HG03460 (cell line): ENCODE measurements around the gene FGFR3.

Experiments
- ATAC-seq: cut with Tn5 transposase; IDR thresholded peaks from one replicate; pipeline ENCODE4 v1.9.1; 2021; ENCODE audit not compliant: unreplicated experiment

The FGFR3 gene

DNA sequence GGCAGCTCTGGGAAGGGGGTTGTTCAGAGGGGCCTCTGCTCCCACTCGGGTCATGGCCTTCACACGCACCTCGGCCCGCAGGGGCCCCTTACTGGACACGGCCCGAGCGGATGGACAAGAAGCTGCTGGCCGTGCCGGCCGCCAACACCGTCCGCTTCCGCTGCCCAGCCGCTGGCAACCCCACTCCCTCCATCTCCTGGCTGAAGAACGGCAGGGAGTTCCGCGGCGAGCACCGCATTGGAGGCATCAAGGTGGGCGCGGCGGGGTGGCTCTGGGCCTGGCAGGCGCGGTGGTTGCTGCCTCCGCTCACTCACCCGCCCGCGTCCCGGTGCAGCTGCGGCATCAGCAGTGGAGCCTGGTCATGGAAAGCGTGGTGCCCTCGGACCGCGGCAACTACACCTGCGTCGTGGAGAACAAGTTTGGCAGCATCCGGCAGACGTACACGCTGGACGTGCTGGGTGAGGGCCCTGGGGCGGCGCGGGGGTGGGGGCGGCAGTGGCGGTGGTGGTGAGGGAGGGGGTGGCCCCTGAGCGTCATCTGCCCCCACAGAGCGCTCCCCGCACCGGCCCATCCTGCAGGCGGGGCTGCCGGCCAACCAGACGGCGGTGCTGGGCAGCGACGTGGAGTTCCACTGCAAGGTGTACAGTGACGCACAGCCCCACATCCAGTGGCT lies 8.3 kb downstream of the FGFR3 start:
- no peak for ATAC-seq

DNA sequence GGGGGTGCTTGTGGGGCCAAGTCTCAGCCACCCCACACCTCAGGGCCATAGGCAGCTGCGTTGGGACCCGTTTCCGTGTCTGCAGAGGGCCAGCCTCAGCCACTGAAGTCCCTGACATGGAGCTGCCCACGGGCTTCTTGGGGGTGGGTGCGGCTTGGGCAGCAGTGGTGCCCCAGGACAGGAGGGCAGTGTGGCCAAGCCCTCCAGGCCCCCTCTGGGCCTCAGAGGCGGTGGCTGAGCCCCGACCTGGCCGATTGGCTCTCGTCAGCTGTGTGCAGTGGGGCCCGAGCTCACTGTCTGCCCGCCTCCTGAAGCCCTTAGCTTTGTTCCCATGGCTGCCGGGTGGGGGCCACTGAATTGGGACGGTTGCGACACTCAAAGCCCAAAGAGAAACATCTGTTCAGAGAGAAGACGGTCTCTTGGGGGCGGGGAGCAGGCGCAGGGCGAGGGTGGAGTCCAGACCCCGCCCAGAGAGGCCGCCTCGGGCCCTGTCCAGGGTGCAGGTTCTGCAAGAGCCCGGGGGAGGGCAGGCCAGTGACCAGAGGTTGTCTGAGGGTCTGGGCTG lies 9.1 kb downstream of the FGFR3 start:
- no peak for ATAC-seq

DNA sequence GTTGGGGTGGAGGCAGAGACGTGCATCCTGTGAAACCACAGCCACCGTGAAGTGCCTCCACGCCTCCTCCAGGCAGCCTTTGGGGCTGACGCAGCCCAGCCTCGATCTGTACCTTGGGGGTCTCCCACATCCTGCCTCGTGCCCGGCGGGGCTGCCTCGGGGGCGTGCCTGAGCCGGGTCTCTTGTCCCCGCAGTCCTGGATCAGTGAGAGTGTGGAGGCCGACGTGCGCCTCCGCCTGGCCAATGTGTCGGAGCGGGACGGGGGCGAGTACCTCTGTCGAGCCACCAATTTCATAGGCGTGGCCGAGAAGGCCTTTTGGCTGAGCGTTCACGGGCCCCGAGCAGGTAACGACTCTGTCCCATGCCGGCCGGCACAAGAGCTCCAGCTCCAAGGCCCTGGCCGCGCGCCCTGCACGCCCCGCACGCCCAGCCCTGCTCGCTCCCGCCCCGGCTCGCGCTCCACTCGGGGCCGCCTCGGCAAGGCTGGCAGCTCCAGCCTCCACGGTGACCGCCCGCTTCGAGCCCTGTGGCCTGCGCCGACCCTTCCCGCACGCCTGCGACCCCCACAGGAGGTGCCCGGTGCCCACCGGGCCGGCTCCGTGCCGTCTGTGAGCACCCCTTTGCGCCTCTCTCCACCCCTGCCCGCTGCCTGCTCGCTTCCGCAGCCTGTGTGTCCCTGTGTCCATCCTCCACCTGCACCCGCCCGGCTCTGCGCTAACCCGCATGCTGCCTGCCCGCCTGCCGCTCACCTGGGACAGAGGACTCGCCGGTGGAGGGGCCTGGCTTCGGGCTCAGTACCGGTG lies 9.8 kb downstream of the FGFR3 start:
- ATAC-seq = no peak

DNA sequence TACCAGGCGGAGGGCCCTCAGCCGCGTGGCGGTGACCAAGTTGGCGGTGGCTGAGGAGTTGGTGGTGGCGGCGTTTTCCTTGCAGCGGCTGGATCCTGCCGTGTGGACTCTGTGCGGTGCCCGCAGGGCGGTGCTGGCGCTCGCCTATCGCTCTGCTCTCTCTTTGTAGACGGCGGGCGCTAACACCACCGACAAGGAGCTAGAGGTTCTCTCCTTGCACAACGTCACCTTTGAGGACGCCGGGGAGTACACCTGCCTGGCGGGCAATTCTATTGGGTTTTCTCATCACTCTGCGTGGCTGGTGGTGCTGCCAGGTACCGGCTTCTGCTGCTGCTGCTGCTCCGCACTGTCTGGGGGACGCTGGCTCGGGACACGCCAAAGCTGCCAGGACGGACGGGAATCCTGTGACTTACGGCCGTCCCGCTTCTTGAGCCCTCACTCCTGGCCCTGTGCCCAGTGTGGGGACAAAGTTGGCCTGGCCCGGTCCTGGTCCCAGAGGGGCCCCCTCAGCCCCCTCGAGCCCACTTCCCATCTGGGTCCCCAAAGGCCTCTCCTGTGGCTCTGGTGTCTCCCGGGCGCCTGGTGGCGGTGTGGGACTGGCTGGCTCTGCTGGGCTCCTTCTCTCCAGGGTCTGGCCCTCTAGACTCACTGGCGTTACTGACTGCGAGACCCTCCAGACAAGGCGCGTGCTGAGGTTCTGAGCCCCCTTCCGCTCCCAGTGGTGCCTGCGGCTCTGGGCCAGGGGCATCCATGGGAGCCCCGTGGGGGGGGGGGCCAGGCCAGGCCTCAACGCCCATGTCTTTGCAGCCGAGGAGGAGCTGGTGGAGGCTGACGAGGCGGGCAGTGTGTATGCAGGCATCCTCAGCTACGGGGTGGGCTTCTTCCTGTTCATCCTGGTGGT lies 10.7 kb downstream of the FGFR3 start:
- no peak for ATAC-seq

DNA sequence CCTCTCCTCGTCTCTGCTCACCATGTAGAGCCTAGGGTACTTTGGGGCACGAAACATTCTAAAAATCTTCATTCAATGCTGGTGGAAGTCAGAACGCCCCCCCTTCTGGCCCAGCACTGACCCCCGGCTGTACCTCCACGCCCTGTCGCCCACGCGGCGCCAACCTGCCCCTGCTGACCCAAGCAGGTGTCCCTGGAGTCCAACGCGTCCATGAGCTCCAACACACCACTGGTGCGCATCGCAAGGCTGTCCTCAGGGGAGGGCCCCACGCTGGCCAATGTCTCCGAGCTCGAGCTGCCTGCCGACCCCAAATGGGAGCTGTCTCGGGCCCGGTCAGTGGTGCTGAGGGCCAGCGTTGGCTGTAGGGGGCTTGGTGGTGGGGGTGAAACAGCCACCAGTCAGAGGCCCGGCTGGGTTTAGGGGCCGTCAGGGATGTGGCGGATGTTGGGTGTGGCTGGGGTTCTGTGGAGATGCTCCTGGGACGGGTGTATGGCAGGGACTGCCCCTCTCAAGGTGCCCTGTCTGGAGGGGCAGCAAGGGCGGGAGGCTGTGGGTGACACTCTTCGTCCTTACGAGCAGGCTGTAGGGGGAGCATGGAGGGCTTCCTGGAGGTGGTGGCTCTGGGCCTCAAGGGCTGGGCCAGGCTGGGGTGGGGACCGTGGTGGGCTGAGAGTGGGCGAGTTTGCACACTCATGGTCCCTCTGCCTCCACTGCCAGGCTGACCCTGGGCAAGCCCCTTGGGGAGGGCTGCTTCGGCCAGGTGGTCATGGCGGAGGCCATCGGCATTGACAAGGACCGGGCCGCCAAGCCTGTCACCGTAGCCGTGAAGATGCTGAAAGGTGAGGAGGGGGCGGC lies 11.8 kb downstream of the FGFR3 start:
- no peak for ATAC-seq

DNA sequence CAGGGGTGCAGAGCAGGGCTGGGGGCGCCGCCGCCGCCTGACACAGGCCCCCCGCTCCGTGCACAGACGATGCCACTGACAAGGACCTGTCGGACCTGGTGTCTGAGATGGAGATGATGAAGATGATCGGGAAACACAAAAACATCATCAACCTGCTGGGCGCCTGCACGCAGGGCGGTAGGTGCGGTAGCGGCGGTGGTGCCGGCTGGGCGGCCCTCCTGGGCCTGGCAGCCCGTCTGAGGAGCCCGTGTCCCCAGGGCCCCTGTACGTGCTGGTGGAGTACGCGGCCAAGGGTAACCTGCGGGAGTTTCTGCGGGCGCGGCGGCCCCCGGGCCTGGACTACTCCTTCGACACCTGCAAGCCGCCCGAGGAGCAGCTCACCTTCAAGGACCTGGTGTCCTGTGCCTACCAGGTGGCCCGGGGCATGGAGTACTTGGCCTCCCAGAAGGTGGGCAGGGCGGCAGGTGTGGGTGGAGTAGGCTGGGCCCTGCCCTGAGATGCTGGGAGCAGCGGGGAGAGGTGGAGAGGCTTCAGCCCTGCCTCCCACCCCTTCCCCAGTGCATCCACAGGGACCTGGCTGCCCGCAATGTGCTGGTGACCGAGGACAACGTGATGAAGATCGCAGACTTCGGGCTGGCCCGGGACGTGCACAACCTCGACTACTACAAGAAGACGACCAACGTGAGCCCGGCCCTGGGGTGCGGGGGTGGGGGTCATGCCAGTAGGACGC lies 12.6 kb downstream of the FGFR3 start:
- ATAC-seq = no peak

DNA sequence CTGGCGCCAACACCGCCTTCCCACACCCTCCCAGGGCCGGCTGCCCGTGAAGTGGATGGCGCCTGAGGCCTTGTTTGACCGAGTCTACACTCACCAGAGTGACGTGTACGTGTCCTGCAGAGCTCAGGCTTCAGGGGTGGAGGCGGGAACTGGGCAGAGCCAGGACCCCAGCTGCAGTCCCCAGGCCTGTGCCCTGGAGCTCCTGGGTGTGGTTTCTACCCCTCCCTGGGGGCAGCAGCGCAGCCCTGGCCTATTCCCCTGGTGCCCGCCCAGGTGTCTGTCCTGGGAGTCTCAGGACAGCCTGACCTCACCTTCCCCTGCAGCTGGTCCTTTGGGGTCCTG lies 13.1 kb downstream of the FGFR3 start:
- no peak for ATAC-seq

DNA sequence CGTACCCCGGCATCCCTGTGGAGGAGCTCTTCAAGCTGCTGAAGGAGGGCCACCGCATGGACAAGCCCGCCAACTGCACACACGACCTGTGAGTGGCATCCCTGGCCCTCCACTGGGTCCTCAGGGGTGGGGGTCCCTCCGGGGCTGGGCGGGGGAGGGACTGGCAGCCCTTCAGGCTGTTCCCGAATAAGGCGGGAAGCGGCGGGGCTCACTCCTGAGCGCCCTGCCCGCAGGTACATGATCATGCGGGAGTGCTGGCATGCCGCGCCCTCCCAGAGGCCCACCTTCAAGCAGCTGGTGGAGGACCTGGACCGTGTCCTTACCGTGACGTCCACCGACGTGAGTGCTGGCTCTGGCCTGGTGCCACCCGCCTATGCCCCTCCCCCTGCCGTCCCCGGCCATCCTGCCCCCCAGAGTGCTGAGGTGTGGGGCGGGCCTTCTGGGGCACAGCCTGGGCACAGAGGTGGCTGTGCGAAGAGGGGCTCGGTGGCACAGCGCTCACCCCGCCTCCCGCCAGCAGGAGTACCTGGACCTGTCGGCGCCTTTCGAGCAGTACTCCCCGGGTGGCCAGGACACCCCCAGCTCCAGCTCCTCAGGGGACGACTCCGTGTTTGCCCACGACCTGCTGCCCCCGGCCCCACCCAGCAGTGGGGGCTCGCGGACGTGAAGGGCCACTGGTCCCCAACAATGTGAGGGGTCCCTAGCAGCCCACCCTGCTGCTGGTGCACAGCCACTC lies 13.7 kb downstream of the FGFR3 start:
- ATAC-seq = no peak

DNA sequence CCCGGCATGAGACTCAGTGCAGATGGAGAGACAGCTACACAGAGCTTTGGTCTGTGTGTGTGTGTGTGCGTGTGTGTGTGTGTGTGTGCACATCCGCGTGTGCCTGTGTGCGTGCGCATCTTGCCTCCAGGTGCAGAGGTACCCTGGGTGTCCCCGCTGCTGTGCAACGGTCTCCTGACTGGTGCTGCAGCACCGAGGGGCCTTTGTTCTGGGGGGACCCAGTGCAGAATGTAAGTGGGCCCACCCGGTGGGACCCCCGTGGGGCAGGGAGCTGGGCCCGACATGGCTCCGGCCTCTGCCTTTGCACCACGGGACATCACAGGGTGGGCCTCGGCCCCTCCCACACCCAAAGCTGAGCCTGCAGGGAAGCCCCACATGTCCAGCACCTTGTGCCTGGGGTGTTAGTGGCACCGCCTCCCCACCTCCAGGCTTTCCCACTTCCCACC lies 14.3 kb downstream of the FGFR3 start:
- no peak for ATAC-seq

DNA sequence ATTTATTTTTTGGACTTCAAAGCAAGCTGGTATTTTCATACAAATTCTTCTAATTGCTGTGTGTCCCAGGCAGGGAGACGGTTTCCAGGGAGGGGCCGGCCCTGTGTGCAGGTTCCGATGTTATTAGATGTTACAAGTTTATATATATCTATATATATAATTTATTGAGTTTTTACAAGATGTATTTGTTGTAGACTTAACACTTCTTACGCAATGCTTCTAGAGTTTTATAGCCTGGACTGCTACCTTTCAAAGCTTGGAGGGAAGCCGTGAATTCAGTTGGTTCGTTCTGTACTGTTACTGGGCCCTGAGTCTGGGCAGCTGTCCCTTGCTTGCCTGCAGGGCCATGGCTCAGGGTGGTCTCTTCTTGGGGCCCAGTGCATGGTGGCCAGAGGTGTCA lies 15.3 kb downstream of the FGFR3 start:
- ATAC-seq = no peak

DNA sequence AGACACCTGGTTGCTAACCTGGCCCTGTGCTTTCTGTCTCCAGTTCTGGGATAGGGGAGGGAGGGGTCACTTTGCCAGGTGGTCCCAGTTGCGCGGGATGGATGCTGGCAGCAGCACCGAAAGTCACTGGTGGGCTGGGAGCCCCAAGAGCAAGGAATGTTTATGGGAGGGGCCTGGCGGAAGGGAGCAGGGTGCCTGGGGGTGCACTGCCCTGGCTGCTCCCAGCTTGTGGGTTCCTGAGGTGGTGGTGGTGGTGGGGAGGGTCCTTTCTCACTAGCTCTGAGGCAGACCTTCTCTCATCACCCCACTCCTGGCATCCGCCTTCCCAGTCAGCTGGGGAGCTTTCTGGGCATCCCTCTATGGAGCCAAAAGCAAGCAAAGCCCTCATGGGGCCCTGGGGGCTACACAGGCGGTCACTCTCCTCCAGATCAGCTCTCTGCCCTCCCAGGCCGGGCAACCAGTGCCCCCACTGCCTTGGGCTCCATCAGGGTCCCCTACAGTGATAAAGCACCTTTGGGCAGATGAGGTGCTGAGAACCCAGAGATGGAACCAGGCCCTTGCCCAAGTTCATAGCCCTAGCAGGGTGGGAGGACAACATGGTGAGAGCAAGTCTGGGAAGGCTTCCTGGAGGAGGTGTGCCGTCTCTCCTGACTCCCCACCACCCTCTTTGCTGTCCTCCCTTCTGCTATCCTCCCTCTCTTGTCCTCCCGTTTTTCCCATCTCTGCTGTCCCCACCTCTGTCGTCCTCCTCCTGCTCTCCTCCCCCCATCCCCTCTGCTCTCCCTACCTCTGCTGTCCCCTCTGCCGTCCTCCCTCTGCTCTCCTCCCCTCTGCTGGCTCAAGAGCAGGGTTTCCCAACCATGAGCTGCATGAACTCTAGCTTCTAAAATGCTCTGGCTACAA lies 16.0 kb downstream of the FGFR3 start:
- no peak for ATAC-seq

DNA sequence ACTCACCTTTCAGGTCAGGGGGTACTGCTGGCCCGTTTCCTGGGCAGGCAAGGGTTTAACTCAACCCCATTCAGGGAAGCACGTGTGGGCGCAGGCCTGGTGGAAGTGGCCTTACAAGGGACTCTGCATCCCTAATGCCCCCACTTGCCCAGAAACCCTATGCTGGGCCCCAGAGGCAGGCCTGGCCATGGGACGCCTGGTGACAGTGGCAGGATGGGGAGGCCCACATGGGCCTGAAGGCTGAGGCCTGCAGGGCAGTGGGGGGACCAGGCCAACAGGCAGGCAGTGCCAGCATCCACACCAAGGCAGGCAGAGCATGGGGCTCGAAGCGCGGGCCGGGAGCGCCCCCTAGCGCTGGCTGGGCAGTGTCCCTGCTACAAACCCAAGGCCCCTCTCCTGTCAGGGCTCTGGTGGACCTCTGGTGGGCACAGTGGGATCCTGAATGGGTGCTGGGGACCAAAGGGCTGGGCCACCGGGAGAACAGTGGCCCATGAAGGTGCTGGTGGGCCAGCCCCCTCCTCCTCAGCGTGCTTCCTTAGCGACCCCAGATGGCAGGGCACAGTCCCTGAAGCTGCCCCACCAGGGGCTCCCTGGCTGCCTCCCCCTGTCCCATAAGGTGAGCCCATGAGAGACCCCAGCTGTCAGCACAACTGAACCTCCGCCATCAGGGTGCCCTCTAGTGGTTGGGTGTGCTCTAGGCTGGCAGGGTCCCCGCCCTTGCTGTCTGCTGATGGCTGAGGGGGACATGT lies 16.8 kb downstream of the FGFR3 start:
- ATAC-seq = no peak

DNA sequence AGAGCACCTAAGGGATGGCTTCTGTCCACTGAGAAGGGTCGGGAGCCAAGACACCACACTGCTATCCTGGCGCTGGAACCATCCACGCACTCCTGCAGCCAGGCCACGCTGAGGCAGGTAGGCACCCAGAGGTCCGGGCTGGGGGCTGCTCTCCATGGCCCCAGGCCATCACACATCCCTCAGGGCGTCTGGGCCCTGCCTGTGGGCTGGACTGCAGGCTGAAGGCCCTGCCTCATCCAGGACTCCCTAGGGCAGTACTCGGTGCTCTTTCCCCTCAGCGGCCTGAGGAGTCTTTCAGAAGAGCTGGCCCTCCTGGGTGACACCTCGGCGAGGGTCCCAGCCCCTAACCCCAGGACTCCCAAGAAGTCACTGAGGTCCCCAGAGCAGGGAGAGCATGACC lies 17.7 kb downstream of the FGFR3 start:
- ATAC-seq = no peak

DNA sequence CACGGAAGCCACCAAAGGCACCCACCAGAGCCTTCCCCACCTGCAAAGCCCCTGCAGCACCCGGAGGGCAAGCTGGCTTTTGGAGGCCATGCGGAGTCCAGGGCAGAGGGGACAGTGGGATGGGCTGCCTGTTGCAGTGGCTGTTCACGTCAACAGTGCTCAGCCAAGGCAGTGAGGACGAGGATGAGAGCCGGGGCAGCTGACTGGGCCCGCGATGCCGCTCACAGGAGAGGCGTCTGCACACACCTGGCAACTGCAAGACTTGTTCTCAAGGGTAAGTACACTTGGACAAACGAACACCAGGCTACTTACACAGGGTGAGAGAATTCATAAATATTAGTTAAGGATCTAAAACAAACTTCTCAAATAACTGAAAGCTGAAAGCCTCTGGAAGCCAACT lies 19.6 kb downstream of the FGFR3 start:
- no peak for ATAC-seq

DNA sequence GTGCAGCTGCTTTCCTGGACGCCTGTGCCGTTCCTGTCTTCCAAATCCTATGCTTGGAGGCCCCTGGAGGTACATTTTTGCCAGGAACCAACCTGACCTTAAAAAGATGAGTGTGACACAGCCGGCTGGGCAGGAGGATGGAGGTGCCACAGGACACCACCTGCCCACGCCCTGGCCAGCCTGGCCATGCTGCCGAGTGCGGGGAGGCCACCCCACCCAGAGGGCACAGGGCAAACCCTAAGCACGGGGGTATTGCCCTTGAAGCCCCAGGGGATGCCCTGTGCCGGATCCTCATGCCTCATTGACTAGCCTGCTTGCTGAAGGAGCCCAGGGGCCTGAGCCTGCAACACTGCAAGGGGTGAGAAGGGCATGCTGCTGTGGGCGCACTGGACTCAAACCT lies 20.1 kb downstream of the FGFR3 start:
- ATAC-seq = no peak

DNA sequence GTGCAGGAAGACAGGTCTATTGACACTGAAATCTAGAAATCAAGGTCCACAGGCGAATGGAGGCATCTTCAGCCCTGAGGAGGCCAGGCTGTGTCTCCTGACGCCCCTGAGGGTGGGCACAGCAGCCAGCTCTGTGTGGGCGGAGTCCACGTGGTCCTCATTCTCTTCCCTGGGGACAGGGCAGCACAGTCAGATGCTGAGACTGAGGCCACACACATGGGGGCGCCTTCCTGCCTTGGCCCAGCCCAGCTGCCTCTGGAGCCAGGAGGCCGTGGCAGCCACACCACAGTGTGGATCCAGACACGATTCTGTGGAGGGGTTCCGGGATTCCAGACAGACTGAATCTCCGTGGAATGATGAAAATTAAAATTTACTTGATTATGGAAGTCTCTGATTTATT lies 20.8 kb downstream of the FGFR3 start:
- no peak for ATAC-seq

DNA sequence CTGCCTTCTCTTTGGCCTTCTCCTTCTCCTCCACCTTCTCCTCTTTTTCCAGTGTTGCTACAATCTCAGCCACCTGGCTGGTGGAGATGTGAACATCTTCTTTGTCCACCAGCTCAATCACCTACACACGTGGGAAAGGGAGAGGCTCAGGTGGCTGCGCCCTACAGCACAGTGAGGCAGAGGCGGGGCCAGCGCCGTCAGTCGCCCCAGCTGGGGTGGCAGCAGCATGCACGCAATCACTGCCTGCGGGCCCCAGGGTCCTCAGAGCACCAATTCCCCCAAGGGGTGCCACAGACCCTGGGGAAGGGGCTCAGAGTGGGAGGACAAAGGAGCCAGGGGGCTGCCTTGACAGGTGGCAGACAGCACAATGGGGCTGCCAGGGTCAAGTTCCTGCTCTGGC lies 21.4 kb downstream of the FGFR3 start:
- ATAC-seq = no peak
